ENCODE data around the gene CFAP61.

CFAP61 gene

GRCh38 chr20:20363799-20364592 lies 311.7 kb downstream of the CFAP61 start:
- DNase-seq = peak in 1 of 51 donors; percentile 6

GRCh38 chr20:20364593-20365479 lies 312.5 kb downstream of the CFAP61 start:
- no peak for DNase-seq

- no peak for DNase-seq
Observed at GRCh38 chr20:20365480-20366161, 313.3 kb downstream of the CFAP61 start.

- no peak for DNase-seq
Observed at GRCh38 chr20:20366551-20366875, 314.2 kb downstream of the CFAP61 start.

- DNase-seq = peak in 3 of 51 donors; percentile 28 to 59 (median 55)
Observed at GRCh38 chr20:20366876-20367574, 314.7 kb downstream of the CFAP61 start.

GRCh38 chr20:20367575-20368417 lies 315.5 kb downstream of the CFAP61 start, which contains the start of gene INSM1:
Gene INSM1 (plus strand): TSS chr20:20368104. CDS start chr20:20368268, 164 bp downstream.
- DNase-seq = peak in 19 of 51 donors; percentile 18 to 74 (median 53)

GRCh38 chr20:20368418-20369249 lies 316.3 kb downstream of the CFAP61 start:
- peak in 1 of 51 donors; percentile 39 for DNase-seq

GRCh38 chr20:20369250-20370093 lies 317.1 kb downstream of the CFAP61 start:
- DNase-seq = peak in 5 of 51 donors; percentile 11 to 48 (median 33)

- DNase-seq = peak in 1 of 51 donors; percentile 34
Observed at GRCh38 chr20:20370094-20370575, 317.8 kb downstream of the CFAP61 start.

- DNase-seq = no peak
Observed at GRCh38 chr20:20371083-20371482, 318.8 kb downstream of the CFAP61 start.

- DNase-seq = no peak
Observed at GRCh38 chr20:20371681-20372080, 319.3 kb downstream of the CFAP61 start.

- DNase-seq = peak in 3 of 51 donors; percentile 18 to 40 (median 18)
Observed at GRCh38 chr20:20373091-20373571, 320.8 kb downstream of the CFAP61 start.

- DNase-seq = no peak
Observed at GRCh38 chr20:20375862-20376261, 323.5 kb downstream of the CFAP61 start.

- no peak for DNase-seq
Observed at GRCh38 chr20:20386192-20386591, 333.9 kb downstream of the CFAP61 start.

GRCh38 chr20:20390393-20390792 lies 338.1 kb downstream of the CFAP61 start:
- DNase-seq = no peak

- DNase-seq = no peak
Observed at GRCh38 chr20:20391115-20391514, 338.8 kb downstream of the CFAP61 start.

GRCh38 chr20:20391766-20392165 lies 339.4 kb downstream of the CFAP61 start:
- DNase-seq = no peak
